CD14-positive monocyte (primary cell): Measurements from ENCODE around the gene ITFG2. TPM values are rescaled to one million over a fixed set of nuclear protein-coding genes. Genes with fewer than 3 reads are reported as not detected.

Source experiments
- DNase-seq, 3 donors: peaks; one replicate each; pipeline ENCODE4 v3.0.0-alpha.2; 2011 to 2022
- H2AFZ ChIP-seq: 2 replicates; pipeline ENCODE4 v1.6.0; 2012; ENCODE audit warnings: mild to moderate bottlenecking, low read depth, low read length, inconsistent platforms; ENCODE audit not compliant: insufficient read depth, poor library complexity, severe bottlenecking
- H3K27ac ChIP-seq, 2 donors: 1 replicate in 1 of 2; 2 replicates in 1 of 2; pipeline ENCODE4 v1.5.1; 2012 to 2013; ENCODE audit warnings: low read length in 2 of 2, control low read depth in 1 of 2, inconsistent platforms in 1 of 2, low read depth in 1 of 2, mild to moderate bottlenecking in 1 of 2
- H3K27me3 ChIP-seq, 2 donors: one replicate each; pipeline versions ENCODE4 v1.6.0 to v1.6.1; 2011 to 2013; ENCODE audit warnings: low read length in 2 of 2; ENCODE audit not compliant: control insufficient read depth in 2 of 2, insufficient read depth in 2 of 2
- H3K36me3 ChIP-seq, 2 donors: replicated peaks in 1 of 2; 1 replicate in 1 of 2; 2 replicates in 1 of 2; pipeline versions ENCODE4 v1.5.1 to v1.6.1; 2012 to 2013; ENCODE audit warnings: low read length in 2 of 2, control low read depth in 1 of 2, inconsistent platforms in 1 of 2, mild to moderate bottlenecking in 1 of 2; ENCODE audit not compliant: insufficient read depth in 2 of 2, control insufficient read depth in 1 of 2
- H3K4me1 ChIP-seq, 2 donors: 1 replicate in 1 of 2; 2 replicates in 1 of 2; pipeline versions ENCODE4 v1.5.1 to v1.6.1; 2012 to 2013; ENCODE audit warnings: low read length in 2 of 2, control low read depth in 1 of 2, inconsistent platforms in 1 of 2, mild to moderate bottlenecking in 1 of 2, moderate library complexity in 1 of 2; ENCODE audit not compliant: insufficient read depth in 2 of 2, control insufficient read depth in 1 of 2
- H3K4me2 ChIP-seq: replicated peaks from 2 replicates; pipeline ENCODE3; 2012; ENCODE audit warnings: low read length, moderate library complexity, mild to moderate bottlenecking; ENCODE audit not compliant: poor library complexity, severe bottlenecking; ENCODE audit errors: extremely low read depth
- H3K4me3 ChIP-seq, 3 experiments: fragments of 200-600 bp in 1 of 3; sonication (generic) in 1 of 3; replicated peaks in 1 of 3; 1 replicate in 2 of 3; 2 replicates in 1 of 3; pipeline ENCODE4 v1.5.1; 2011 to 2013; ENCODE audit warnings: low read length in 3 of 3, mild to moderate bottlenecking in 3 of 3, control low read depth in 2 of 3, low read depth in 2 of 3, inconsistent platforms in 1 of 3, moderate library complexity in 1 of 3
- H3K79me2 ChIP-seq: 2 replicates; pipeline ENCODE4 v1.6.0; 2012; ENCODE audit warnings: mild to moderate bottlenecking, control low read depth, inconsistent platforms, low read length, moderate library complexity; ENCODE audit not compliant: insufficient read depth
- H3K9ac ChIP-seq: 2 replicates; pipeline ENCODE4 v1.6.0; 2017; ENCODE audit warnings: low read length, mild to moderate bottlenecking; ENCODE audit not compliant: insufficient read depth, poor library complexity, severe bottlenecking
- H3K9me3 ChIP-seq, 2 donors: replicated peaks in 1 of 2; 1 replicate in 1 of 2; 2 replicates in 1 of 2; pipeline versions ENCODE4 v1.5.1 to v1.6.1; 2012 to 2013; ENCODE audit warnings: low read length in 2 of 2, control low read depth in 1 of 2; ENCODE audit not compliant: control insufficient read depth in 1 of 2, insufficient read depth in 1 of 2
- H4K20me1 ChIP-seq: 2 replicates; pipeline ENCODE4 v1.6.0; 2012; ENCODE audit warnings: mild to moderate bottlenecking, low read length, control low read depth, moderate library complexity; ENCODE audit not compliant: insufficient read depth
- H3K27ac Mint-ChIP-seq, 7 donors: one replicate each; pipeline ENCODE4 v1.8.0; 2020; ENCODE audit warnings: mild to moderate bottlenecking in 7 of 7, mixed read lengths in 7 of 7, moderate library complexity in 6 of 7, inconsistent platforms in 2 of 7
- H3K27me3 Mint-ChIP-seq, 3 donors: one replicate each; pipeline ENCODE4 v1.8.0; 2021 to 2022; ENCODE audit warnings: low read depth in 3 of 3, mild to moderate bottlenecking in 3 of 3, mixed read lengths in 3 of 3, moderate library complexity in 3 of 3, inconsistent platforms in 1 of 3
- H3K36me3 Mint-ChIP-seq, 2 donors: one replicate each; pipeline ENCODE4 v1.8.0; 2020; ENCODE audit warnings: mixed read lengths in 2 of 2, inconsistent platforms in 1 of 2, mild to moderate bottlenecking in 1 of 2
- H3K4me1 Mint-ChIP-seq: one replicate; pipeline ENCODE4 v1.8.0; 2020; ENCODE audit warnings: mild to moderate bottlenecking, mixed read lengths
- H3K4me3 Mint-ChIP-seq, 2 donors: one replicate each; pipeline ENCODE4 v1.8.0; 2020; ENCODE audit warnings: mild to moderate bottlenecking in 2 of 2, mixed read lengths in 2 of 2, moderate library complexity in 1 of 2
- H3K9me3 Mint-ChIP-seq, 7 donors: one replicate each; pipeline ENCODE4 v1.8.0; 2020 to 2022; ENCODE audit warnings: mixed read lengths in 7 of 7, mild to moderate bottlenecking in 6 of 7, moderate library complexity in 6 of 7, inconsistent platforms in 2 of 7
- CTCF ChIP-seq: fragments of 200-600 bp; IDR thresholded peaks from one replicate; pipeline ENCODE4 v1.8.0; 2022; ENCODE audit warnings: antibody characterized with exemption, mild to moderate bottlenecking
- WGBS: methylation state at CpG from one replicate; pipeline ENCODE4 v1.1.5; 2013; ENCODE audit warnings: missing lambda C conversion rate; ENCODE audit not compliant: insufficient coverage; 5-methylcytosine and 5-hydroxymethylcytosine counted together
- intact Hi-C, 2 donors: fragments of 100-400 bp; cut with micrococcal nuclease; formaldehyde crosslinking; loops; one replicate each; pipeline versions ENCODE4 v1.15.0 to v1.15.1; 2023
- polyA plus RNA-seq, 3 donors: library from polyadenylated mRNA; depleted of rRNA in 1 of 3; unstranded in 2 of 3; stranded (reverse) in 1 of 3; fragments of 300-500 nt in 2 of 3; fragments of >200 nt in 1 of 3; fragmentation: Illumina TruSeq in 2 of 3; gene quantifications; 1 replicate in 2 of 3; 2 replicates in 1 of 3; pipeline ENCODE4 v1.2.3, GENCODE V29; 2012 to 2021

ITFG2 gene
- polyA plus RNA-seq, 3 donors, result 19.1 to 51.2 (median 24.0) TPM

DNA sequence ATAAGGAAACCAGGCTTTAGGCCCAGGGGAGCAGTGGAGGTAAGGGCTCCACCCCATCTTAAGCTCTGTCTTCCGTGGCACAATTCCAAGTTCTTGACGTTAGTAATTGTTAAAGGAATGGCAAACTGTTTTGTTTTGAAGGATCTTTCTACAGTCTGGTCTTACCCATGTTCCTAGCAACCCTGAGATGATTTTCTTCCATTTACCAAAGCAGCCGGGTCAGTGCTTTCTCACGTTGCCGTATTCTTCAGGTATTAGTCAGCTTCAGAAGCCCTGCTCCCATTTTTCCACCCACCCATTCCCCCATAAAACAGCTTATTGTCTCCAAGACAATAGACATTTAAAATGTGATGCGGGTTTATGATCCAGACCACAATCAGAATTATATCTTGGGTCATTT lies 12.1 kb downstream of the ITFG2 start:
- no peaks in the 10 kb centered on the region for H3K27me3 Mint-ChIP-seq
- H3K36me3 ChIP-seq, result peaks cover 89 to 97% of the 10 kb centered on the region in 2 donors
- H3K27me3 ChIP-seq, result no peaks in the 10 kb centered on the region
- no peak for TF ChIP-seq CTCF
- H3K36me3 Mint-ChIP-seq, result peaks cover 91 to 99% of the 10 kb centered on the region in 2 donors
- H4K20me1 ChIP-seq, result no peaks in the 10 kb centered on the region
- DNase-seq, result no peak
- H3K27ac Mint-ChIP-seq, result no peak overlapping the region
- no peaks in the 10 kb centered on the region for H3K4me1 ChIP-seq
- no peaks in the 10 kb centered on the region for H3K9me3 ChIP-seq
- H3K4me3 Mint-ChIP-seq, result no peak overlapping the region
- H3K4me1 Mint-ChIP-seq, result no peaks in the 10 kb centered on the region
- no peak overlapping the region for H3K9ac ChIP-seq
- H3K4me2 ChIP-seq, result no peak overlapping the region
- no peak overlapping the region for H2AFZ ChIP-seq
- H3K4me3 ChIP-seq, result no peak overlapping the region
- 96% methylated on average over 4 of the region's 6 CpGs for WGBS
- H3K79me2 ChIP-seq, result no peaks in the 10 kb centered on the region
- no peaks in the 10 kb centered on the region for H3K9me3 Mint-ChIP-seq
- H3K27ac ChIP-seq, result no peak overlapping the region
- intact Hi-C loops, result no loop called here

GRCh38 chr12:2825132-2825531 lies 12.7 kb downstream of the ITFG2 start:
- Histone ChIP-seq H3K79me2 (no peaks in the 10 kb centered on the region), H3K4me1 (no peaks in the 10 kb centered on the region), H3K36me3 (peaks cover 84 to 97% of the 10 kb centered on the region in 2 donors), H3K27me3 (no peaks in the 10 kb centered on the region), H4K20me1 (no peaks in the 10 kb centered on the region), H2AFZ (no peak overlapping the region), H3K27ac (no peak overlapping the region), H3K9ac (no peak overlapping the region), H3K9me3 (no peaks in the 10 kb centered on the region), H3K4me3 (no peak overlapping the region), H3K4me2 (no peak overlapping the region)
- Mint-ChIP-seq H3K36me3 (peaks cover 88 to 97% of the 10 kb centered on the region in 2 donors), H3K4me1 (no peaks in the 10 kb centered on the region), H3K4me3 (no peak overlapping the region), H3K27me3 (no peaks in the 10 kb centered on the region), H3K27ac (no peak overlapping the region), H3K9me3 (no peaks in the 10 kb centered on the region)
- WGBS, result 100% methylated on average over 3 of the region's 4 CpGs
- intact Hi-C loops, result no loop called here
- TF ChIP-seq CTCF, result no peak
- no peak for DNase-seq
